K562 (cell line): ENCODE data around the gene COLQ. TPM values are rescaled to one million over a fixed set of nuclear protein-coding genes. Genes with fewer than 3 reads are reported as not detected.

ENCODE experiments used
- CBFB ChIP-seq: sonication (generic); formaldehyde crosslinking; IDR thresholded peaks from 2 replicates; pipeline ENCODE4 v1.4.0; 2020; ENCODE audit warnings: mild to moderate bottlenecking, missing genetic modification reagents
- HIVEP1 ChIP-seq: fragments of 250-450 bp; sonication (Bioruptor Pico); IDR thresholded peaks from 2 replicates; pipeline ENCODE4 v1.4.0; 2020; ENCODE audit warnings: mild to moderate bottlenecking
- KLF6 ChIP-seq: fragments of 250-450 bp; sonication (Bioruptor Pico); IDR thresholded peaks from 2 replicates; pipeline ENCODE4 v1.4.0; 2020; ENCODE audit warnings: mild to moderate bottlenecking, moderate library complexity, borderline replicate concordance
- NR4A1 ChIP-seq, 2 experiments: fragments of 250-450 bp in 1 of 2; fragments of 450-650 bp in 1 of 2; sonication (Bioruptor Pico) in 1 of 2; IDR thresholded peaks; 2 replicates each; pipeline versions ENCODE4 v1.4.0 to v1.6.1; 2016 to 2020; ENCODE audit warnings: mild to moderate bottlenecking in 2 of 2, missing compliant biosample characterization in 1 of 2, missing genetic modification characterization in 1 of 2, moderate library complexity in 1 of 2
- RCOR1 ChIP-seq, 2 experiments: IDR thresholded peaks; 2 replicates each; pipeline ENCODE4 v1.6.1; 2012; ENCODE audit warnings: low read depth in 2 of 2, low read length in 2 of 2, borderline replicate concordance in 1 of 2, improper control_type of control experiment in 1 of 2
- RFX5 ChIP-seq: IDR thresholded peaks from 2 replicates; pipeline ENCODE4 v1.6.1; 2011; ENCODE audit warnings: low read depth, mild to moderate bottlenecking, improper control_type of control experiment, low read length
- SUPT5H ChIP-seq: fragments of 450-650 bp; IDR thresholded peaks from 2 replicates; pipeline ENCODE4 v1.6.1; 2016
- ZNF124 ChIP-seq: sonication (generic); formaldehyde crosslinking; IDR thresholded peaks from 2 replicates; pipeline ENCODE4 v1.8.1; 2022; ENCODE audit warnings: missing genetic modification reagents
- ZNF197 ChIP-seq: fragments of 200-800 bp; sonication (Bioruptor generic); IDR thresholded peaks from 2 replicates; pipeline ENCODE4 v1.6.1; 2016; ENCODE audit warnings: low read depth, missing genetic modification characterization, missing compliant biosample characterization
- polyA plus RNA-seq, 8 experiments: library from polyadenylated mRNA; depleted of rRNA in 4 of 8; stranded (reverse) in 5 of 8; unstranded in 3 of 8; fragments of >200 nt; fragmentation: Nextera tagmentation in 2 of 8; fragmentation: Illumina TruSeq in 1 of 8; extraction: Ambion mirVana in 2 of 8; extraction: Trizol in 1 of 8; gene quantifications; 2 replicates each; pipeline versions ENCODE4 v1.2.1 to v1.2.3, GENCODE V29; 2011 to 2014; ENCODE audit warnings: inconsistent platforms in 1 of 8, missing spikeins in 1 of 8
- total RNA-seq, 7 experiments: library from RNA; depleted of rRNA in 6 of 7; stranded (reverse); fragments of >200 nt in 6 of 7; fragmentation: Illumina TruSeq in 2 of 7; extraction: Trizol in 2 of 7; gene quantifications; 2 replicates each; pipeline versions ENCODE4 v1.2.1 to v1.2.3, GENCODE V29; 2011 to 2021; ENCODE audit warnings: low replicate concordance in 1 of 7
- TF ChIP-seq, protein P1 (sequence below): fragments of 450-650 bp; IDR thresholded peaks from 2 replicates; pipeline ENCODE4 v1.6.1; 2016; ENCODE audit warnings: mild to moderate bottlenecking
- TF ChIP-seq, protein P2 (sequence below), 2 experiments: fragments of 450-650 bp in 1 of 2; sonication (generic) in 1 of 2; formaldehyde crosslinking in 1 of 2; IDR thresholded peaks; 2 replicates each; pipeline versions ENCODE4 v1.7.1 to v1.9.0; 2016 to 2022; ENCODE audit warnings: inconsistent platforms in 1 of 2, mild to moderate bottlenecking in 1 of 2, missing genetic modification reagents in 1 of 2

The COLQ gene
- total and polyA plus RNA-seq, 9 of the 15 experiments (the other 6 are each of a cell fraction or from before 2014, with no cell fraction given) = 0.04 to 0.36 (median 0.27) TPM; not detected in 4

- TF ChIP-seq, protein P1, sequence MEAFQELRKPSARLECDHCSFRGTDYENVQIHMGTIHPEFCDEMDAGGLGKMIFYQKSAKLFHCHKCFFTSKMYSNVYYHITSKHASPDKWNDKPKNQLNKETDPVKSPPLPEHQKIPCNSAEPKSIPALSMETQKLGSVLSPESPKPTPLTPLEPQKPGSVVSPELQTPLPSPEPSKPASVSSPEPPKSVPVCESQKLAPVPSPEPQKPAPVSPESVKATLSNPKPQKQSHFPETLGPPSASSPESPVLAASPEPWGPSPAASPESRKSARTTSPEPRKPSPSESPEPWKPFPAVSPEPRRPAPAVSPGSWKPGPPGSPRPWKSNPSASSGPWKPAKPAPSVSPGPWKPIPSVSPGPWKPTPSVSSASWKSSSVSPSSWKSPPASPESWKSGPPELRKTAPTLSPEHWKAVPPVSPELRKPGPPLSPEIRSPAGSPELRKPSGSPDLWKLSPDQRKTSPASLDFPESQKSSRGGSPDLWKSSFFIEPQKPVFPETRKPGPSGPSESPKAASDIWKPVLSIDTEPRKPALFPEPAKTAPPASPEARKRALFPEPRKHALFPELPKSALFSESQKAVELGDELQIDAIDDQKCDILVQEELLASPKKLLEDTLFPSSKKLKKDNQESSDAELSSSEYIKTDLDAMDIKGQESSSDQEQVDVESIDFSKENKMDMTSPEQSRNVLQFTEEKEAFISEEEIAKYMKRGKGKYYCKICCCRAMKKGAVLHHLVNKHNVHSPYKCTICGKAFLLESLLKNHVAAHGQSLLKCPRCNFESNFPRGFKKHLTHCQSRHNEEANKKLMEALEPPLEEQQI = peak; percentile 64; the same call in 1 of the 2 replicates
- TF ChIP-seq SUPT5H (peak; percentile 89), NR4A1 (CRISPR knock-in tag; IDR thresholded peaks at IDR 0.05) (no peak), NR4A1 (tag; IDR thresholded peaks at IDR 0.05) (peak; percentile 70; the same call in 1 of the 2 replicates), ZNF124 (CRISPR knock-in tag) (no peak), RCOR1 (IDR thresholded peaks at IDR 0.05; ENCODE audit: borderline replicate concordance in 1 of 2, low read depth in 2 of 2, low read length in 2 of 2) (peak in 1 of 2 experiments; percentile 67; a peak in 3 of 4 replicates), KLF6 (CRISPR knock-in tag) (peak; percentile 28; the same call in 1 of the 2 replicates), ZNF197 (peak; percentile 52; the same call in 1 of the 2 replicates), HIVEP1 (CRISPR knock-in tag) (0 out of 2 replicates have a peak, but pooled peaks have one; percentile 17), CBFB (no peak), RFX5 (no peak)
- TF ChIP-seq, protein P2, sequence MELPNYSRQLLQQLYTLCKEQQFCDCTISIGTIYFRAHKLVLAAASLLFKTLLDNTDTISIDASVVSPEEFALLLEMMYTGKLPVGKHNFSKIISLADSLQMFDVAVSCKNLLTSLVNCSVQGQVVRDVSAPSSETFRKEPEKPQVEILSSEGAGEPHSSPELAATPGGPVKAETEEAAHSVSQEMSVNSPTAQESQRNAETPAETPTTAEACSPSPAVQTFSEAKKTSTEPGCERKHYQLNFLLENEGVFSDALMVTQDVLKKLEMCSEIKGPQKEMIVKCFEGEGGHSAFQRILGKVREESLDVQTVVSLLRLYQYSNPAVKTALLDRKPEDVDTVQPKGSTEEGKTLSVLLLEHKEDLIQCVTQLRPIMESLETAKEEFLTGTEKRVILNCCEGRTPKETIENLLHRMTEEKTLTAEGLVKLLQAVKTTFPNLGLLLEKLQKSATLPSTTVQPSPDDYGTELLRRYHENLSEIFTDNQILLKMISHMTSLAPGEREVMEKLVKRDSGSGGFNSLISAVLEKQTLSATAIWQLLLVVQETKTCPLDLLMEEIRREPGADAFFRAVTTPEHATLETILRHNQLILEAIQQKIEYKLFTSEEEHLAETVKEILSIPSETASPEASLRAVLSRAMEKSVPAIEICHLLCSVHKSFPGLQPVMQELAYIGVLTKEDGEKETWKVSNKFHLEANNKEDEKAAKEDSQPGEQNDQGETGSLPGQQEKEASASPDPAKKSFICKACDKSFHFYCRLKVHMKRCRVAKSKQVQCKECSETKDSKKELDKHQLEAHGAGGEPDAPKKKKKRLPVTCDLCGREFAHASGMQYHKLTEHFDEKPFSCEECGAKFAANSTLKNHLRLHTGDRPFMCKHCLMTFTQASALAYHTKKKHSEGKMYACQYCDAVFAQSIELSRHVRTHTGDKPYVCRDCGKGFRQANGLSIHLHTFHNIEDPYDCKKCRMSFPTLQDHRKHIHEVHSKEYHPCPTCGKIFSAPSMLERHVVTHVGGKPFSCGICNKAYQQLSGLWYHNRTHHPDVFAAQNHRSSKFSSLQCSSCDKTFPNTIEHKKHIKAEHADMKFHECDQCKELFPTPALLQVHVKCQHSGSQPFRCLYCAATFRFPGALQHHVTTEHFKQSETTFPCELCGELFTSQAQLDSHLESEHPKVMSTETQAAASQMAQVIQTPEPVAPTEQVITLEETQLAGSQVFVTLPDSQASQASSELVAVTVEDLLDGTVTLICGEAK (IDR thresholded peaks at IDR 0.05) = peak; percentile 99
- TF ChIP-seq, protein P2 (CRISPR knock-in tag; IDR thresholded peaks at IDR 0.05) = no peak
Observed at GRCh38 chr3:15427182-15427880, 94.2 kb downstream of the COLQ start, which contains the start of the genes EAF1 and METTL6 (continued).
